ENCODE measurements around the gene UBE3A. TPM values are rescaled to one million over a fixed set of nuclear protein-coding genes. Genes with fewer than 3 reads are reported as not detected.
"Not testable (repeated sequence)": the region's sequence is repeated elsewhere in the genome, so short reads cannot be mapped to it uniquely, and the experiment has no call there.

The UBE3A gene
- total RNA-seq, 3 donors from 2014 or later, result 60.2 to 103 (median 80.0) TPM

DNA sequence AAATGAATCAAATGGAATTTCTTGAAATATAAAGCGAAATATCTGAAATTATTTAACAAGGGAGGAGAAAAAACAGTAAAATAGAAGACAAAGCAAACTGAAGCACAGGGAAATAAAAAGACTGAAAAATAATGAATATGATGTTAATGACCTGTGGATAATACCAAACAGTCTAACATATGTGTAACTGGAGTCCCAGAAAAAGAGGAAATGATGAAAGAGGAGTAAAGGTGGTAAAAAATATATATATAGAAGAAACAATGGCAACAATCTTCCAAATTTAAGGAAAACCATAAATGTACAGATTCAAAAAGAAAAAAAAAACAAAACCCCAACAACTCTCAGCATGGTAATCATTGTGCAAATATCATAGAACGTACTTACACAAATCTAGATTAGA is 21.2 kb downstream of the UBE3A start:
- TF ChIP-seq, protein P1, sequence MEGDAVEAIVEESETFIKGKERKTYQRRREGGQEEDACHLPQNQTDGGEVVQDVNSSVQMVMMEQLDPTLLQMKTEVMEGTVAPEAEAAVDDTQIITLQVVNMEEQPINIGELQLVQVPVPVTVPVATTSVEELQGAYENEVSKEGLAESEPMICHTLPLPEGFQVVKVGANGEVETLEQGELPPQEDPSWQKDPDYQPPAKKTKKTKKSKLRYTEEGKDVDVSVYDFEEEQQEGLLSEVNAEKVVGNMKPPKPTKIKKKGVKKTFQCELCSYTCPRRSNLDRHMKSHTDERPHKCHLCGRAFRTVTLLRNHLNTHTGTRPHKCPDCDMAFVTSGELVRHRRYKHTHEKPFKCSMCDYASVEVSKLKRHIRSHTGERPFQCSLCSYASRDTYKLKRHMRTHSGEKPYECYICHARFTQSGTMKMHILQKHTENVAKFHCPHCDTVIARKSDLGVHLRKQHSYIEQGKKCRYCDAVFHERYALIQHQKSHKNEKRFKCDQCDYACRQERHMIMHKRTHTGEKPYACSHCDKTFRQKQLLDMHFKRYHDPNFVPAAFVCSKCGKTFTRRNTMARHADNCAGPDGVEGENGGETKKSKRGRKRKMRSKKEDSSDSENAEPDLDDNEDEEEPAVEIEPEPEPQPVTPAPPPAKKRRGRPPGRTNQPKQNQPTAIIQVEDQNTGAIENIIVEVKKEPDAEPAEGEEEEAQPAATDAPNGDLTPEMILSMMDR (IDR thresholded peaks at IDR 0.05), result no peak
- no peak for TF ChIP-seq POLR2AphosphoS5 (IDR thresholded peaks at IDR 0.05)
- TF ChIP-seq POLR2A (IDR thresholded peaks at IDR 0.05), result no peak
- Histone ChIP-seq H3K27me3 (no peaks in the 10 kb centered on the region), H3K27ac (no peak overlapping the region), H3K4me3 (no peak overlapping the region), H3K4me1 (no peaks in the 10 kb centered on the region), H3K9me3 (peaks cover 0 to 5% of the 10 kb centered on the region in 2 donors), H3K36me3 (no peaks in the 10 kb centered on the region)
- intact Hi-C loops (cut with DNase I; ENCODE audit: low total_unique reads), result no loop called here
- no peak for DNase-seq (ENCODE audit: low spot score in 2 of 2)

DNA sequence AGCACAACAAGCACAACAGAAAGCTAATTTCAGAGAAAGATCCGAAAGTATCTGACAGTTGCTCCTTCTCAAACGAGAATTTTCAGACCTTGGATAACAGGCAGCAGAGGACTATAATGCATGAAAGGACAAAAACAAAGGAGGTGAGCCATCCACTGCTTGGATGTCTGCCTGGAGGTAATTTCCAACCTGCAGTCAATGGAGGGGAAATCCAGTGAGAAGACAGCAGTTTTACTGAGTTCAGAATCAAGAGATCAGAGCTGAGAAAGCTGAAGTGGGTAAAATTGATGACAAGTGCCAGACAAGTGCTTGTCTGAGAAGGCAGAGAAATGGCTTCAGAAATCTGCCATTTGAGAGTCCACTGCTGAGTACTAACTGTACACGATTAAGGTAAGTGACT is 22.1 kb downstream of the UBE3A start:
- intact Hi-C loops (cut with DNase I; ENCODE audit: low total_unique reads), result no loop called here
- TF ChIP-seq, protein P1 (IDR thresholded peaks at IDR 0.05), result no peak
- TF ChIP-seq POLR2A (IDR thresholded peaks at IDR 0.05) (no peak), POLR2AphosphoS5 (IDR thresholded peaks at IDR 0.05) (no peak)
- no peaks in the 10 kb centered on the region for H3K27me3 ChIP-seq
- H3K36me3 ChIP-seq, result no peaks in the 10 kb centered on the region
- H3K9me3 ChIP-seq, result peaks cover 0 to 5% of the 10 kb centered on the region in 2 donors
- H3K4me3 ChIP-seq, result no peak overlapping the region
- H3K4me1 ChIP-seq, result no peaks in the 10 kb centered on the region
- H3K27ac ChIP-seq, result no peak overlapping the region
- DNase-seq (ENCODE audit: low spot score in 2 of 2), result no peak

DNA sequence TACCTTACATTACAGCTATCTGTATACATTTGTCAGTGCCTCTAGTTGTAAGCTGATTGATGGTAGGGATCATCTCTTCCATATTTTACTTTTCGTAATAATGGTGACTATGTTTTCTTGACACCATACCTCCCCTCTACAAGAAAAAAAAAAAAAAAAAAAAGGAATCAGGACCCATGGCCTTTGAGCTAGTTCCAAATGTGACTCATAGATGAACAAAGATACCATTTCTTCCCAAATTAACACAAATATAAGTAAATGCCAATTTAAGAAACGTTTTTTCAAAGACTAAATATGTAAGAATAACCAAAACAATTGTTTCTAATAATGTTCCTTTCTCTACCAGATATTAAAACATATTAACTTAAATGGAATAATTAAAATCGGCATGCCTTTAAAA is 23.1 kb downstream of the UBE3A start:
- no peak for DNase-seq (ENCODE audit: low spot score in 2 of 2)
- Histone ChIP-seq H3K27ac (no peak overlapping the region), H3K36me3 (no peaks in the 10 kb centered on the region), H3K9me3 (peaks cover 0 to 5% of the 10 kb centered on the region in 2 donors), H3K4me3 (no peak overlapping the region), H3K27me3 (no peaks in the 10 kb centered on the region), H3K4me1 (no peaks in the 10 kb centered on the region)
- TF ChIP-seq POLR2A (IDR thresholded peaks at IDR 0.05) (no peak), POLR2AphosphoS5 (IDR thresholded peaks at IDR 0.05) (no peak)
- TF ChIP-seq, protein P1 (IDR thresholded peaks at IDR 0.05), result no peak
- intact Hi-C loops (cut with DNase I; ENCODE audit: low total_unique reads), result no loop called here

DNA sequence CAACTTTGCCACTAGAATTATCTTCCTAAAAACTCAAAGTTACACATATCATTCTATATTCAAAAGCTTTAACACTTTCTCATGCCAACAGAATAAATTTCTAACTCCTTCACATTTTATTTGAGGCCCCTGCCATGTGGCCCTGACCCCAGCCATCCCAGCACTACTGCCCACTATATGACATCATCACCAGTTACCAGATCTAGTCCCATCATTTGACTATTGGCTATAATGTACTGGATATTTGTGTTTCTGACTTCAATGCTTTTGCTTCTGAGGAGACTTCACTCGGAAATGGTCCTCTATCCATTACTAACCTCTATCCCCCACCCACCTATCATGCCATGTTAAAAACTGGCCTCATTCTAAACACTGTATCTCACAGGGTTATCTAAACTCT is 23.6 kb downstream of the UBE3A start:
- H3K27ac ChIP-seq, result no peak overlapping the region
- no peak for DNase-seq (ENCODE audit: low spot score in 2 of 2)
- H3K36me3 ChIP-seq, result no peaks in the 10 kb centered on the region
- H3K27me3 ChIP-seq, result no peaks in the 10 kb centered on the region
- no peaks in the 10 kb centered on the region for H3K4me1 ChIP-seq
- H3K9me3 ChIP-seq, result peaks cover 0 to 5% of the 10 kb centered on the region in 2 donors
- intact Hi-C loops (cut with DNase I; ENCODE audit: low total_unique reads), result no loop called here
- no peak overlapping the region for H3K4me3 ChIP-seq
- TF ChIP-seq POLR2AphosphoS5 (IDR thresholded peaks at IDR 0.05) (no peak), POLR2A (IDR thresholded peaks at IDR 0.05) (no peak)
- TF ChIP-seq, protein P1 (IDR thresholded peaks at IDR 0.05), result no peak

DNA sequence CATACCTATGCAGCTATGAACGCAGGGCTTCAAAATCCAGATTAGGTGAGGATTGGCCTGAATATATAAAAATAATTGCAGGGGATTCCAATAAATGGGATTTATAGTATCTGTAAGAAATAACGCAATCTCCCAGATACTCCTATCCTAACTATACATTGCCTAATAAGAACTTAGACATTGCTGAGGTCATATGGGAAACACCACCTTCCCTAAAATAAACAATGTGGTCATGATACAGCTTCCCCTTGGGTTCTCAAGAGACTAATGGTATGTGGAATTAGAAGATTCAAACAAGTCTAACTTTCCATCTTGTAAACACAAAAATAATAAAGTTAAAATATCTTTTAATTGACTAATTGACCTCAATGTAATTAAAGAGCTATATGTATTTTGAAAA is 28.2 kb downstream of the UBE3A start:
- H3K27me3 ChIP-seq, result no peaks in the 10 kb centered on the region
- no peak overlapping the region for H3K27ac ChIP-seq
- no peaks in the 10 kb centered on the region for H3K4me1 ChIP-seq
- intact Hi-C loops (cut with DNase I; ENCODE audit: low total_unique reads), result no loop called here
- no peaks in the 10 kb centered on the region for H3K36me3 ChIP-seq
- no peaks in the 10 kb centered on the region for H3K9me3 ChIP-seq
- TF ChIP-seq, protein P1 (IDR thresholded peaks at IDR 0.05), result no peak
- DNase-seq (ENCODE audit: low spot score in 2 of 2), result no peak
- H3K4me3 ChIP-seq, result no peak overlapping the region

DNA sequence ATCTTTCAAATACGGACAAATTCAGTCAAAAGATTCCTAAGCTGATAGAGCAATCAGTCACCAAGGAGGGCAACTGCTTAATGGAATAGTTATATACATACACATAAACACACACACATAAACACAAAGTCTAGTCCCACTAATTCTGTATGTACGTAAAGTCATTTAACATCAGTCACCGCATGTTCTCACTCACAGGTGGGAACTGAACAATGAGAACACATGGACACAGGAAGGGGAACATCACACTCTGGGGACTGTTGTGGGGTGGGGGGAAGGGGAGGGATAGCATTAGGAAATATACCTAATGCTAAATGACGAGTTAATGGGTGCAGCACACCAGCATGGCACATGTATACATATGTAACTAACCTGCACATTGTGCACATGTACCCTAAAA is 29.1 kb downstream of the UBE3A start:
- H3K27me3 ChIP-seq; H3K27ac ChIP-seq; H3K4me1 ChIP-seq; H3K9me3 ChIP-seq; intact Hi-C loops (cut with DNase I; ENCODE audit: low total_unique reads); H3K36me3 ChIP-seq; H3K4me3 ChIP-seq; DNase-seq (ENCODE audit: low spot score in 2 of 2): not testable (repeated sequence)
